Measurements from ENCODE around the gene ZMYND8.

DNA sequence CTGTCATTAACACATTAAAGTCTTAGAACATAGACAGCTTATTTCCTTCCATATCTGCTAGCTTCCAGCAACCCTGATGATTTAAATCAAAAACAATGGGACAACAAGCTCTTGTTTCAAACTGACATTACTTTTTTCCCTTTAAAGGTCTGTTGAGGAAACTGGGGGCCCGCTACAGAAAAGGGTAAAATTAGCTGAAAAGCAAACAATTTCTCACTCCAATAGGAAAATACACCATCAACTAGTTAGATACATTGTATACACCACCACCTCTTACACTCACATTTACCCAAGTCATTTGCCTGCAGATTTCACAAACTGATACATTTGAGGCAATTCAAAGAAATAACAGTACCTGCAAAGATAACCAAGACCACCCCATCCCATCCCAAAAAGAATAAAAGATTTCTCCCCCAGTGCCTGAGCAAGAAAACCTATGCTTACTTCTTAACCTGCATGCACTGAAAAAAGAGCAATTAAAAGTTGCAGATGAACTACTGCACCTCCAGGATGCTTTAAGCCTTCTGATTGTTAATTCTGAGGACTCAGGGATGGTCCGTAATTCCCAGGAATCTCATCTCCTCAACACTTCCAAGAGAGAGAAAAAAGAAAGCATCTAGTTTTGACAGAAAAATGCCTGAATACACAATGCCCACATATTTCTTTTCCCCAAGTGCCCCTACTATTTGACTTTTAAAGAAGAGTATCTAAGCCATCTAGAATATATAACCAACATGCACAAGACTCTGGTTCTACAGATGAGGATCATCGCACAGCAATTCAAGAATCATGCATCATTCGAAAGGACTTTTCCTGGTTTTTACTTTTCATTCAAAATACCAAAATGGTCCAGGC lies 5.6 kb downstream of the ZMYND8 start:
- TF ChIP-seq, protein P1, sequence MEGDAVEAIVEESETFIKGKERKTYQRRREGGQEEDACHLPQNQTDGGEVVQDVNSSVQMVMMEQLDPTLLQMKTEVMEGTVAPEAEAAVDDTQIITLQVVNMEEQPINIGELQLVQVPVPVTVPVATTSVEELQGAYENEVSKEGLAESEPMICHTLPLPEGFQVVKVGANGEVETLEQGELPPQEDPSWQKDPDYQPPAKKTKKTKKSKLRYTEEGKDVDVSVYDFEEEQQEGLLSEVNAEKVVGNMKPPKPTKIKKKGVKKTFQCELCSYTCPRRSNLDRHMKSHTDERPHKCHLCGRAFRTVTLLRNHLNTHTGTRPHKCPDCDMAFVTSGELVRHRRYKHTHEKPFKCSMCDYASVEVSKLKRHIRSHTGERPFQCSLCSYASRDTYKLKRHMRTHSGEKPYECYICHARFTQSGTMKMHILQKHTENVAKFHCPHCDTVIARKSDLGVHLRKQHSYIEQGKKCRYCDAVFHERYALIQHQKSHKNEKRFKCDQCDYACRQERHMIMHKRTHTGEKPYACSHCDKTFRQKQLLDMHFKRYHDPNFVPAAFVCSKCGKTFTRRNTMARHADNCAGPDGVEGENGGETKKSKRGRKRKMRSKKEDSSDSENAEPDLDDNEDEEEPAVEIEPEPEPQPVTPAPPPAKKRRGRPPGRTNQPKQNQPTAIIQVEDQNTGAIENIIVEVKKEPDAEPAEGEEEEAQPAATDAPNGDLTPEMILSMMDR (IDR thresholded peaks at IDR 0.05) = no peak
- TF ChIP-seq POLR2AphosphoS5 (IDR thresholded peaks at IDR 0.05) (no peak), POLR2A (IDR thresholded peaks at IDR 0.05) (no peak), EP300 (IDR thresholded peaks at IDR 0.05; ENCODE audit: low read depth) (no peak)
